Adrenal gland (tissue), 5 donors: ENCODE measurements around the gene RPS6KA2.

Source experiments
- POLR2A ChIP-seq, 2 donors: fragments of 450-650 bp; IDR thresholded peaks; one replicate each; pipeline ENCODE4 v1.6.1; 2017; ENCODE audit warnings: antibody characterized with exemption in 2 of 2, mild to moderate bottlenecking in 2 of 2, moderate library complexity in 1 of 2
- TF ChIP-seq, protein P1 (sequence below), 6 experiments: fragments of 450-650 bp in 4 of 6; fragments of 200-600 bp in 2 of 6; sonication (generic) in 1 of 6; IDR thresholded peaks; 1 replicate in 5 of 6; 2 replicates in 1 of 6; pipeline versions ENCODE4 v1.5.1 to v1.8.0; 2016 to 2021; ENCODE audit warnings: antibody characterized with exemption in 6 of 6, mild to moderate bottlenecking in 2 of 6, moderate library complexity in 1 of 6
- donor health status: DM: no; HTN: no; CAD: no.

DNA sequence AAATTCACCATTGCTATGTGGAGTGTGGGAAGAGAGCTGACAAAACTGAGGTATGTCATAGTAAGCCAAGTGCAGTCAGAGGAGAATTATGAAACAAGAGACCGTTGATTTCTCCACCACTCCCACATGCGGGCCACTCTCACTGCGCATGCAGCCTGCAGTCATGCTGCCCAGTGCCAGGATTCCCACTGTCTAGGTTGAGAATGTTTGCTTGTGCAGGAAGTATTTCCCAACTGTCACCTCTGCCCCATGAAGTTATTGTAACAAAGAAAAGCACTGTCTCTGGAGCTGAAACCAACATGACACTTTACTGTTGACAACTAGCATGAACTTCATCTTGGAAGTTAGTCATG, 266.0 kb downstream of the RPS6KA2 start:
- no peak for TF ChIP-seq POLR2A (IDR thresholded peaks at IDR 0.05)
- TF ChIP-seq, protein P1, sequence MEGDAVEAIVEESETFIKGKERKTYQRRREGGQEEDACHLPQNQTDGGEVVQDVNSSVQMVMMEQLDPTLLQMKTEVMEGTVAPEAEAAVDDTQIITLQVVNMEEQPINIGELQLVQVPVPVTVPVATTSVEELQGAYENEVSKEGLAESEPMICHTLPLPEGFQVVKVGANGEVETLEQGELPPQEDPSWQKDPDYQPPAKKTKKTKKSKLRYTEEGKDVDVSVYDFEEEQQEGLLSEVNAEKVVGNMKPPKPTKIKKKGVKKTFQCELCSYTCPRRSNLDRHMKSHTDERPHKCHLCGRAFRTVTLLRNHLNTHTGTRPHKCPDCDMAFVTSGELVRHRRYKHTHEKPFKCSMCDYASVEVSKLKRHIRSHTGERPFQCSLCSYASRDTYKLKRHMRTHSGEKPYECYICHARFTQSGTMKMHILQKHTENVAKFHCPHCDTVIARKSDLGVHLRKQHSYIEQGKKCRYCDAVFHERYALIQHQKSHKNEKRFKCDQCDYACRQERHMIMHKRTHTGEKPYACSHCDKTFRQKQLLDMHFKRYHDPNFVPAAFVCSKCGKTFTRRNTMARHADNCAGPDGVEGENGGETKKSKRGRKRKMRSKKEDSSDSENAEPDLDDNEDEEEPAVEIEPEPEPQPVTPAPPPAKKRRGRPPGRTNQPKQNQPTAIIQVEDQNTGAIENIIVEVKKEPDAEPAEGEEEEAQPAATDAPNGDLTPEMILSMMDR (IDR thresholded peaks at IDR 0.05): no peak
